Ectodermal cell (in vitro differentiated cells): ENCODE results near the gene LDLRAD2.

Experiments used
- H3K27ac ChIP-seq: 2 replicates; pipeline ENCODE4 v1.7.0; 2013; ENCODE audit warnings: mild to moderate bottlenecking, low read depth, low read length; ENCODE audit not compliant: insufficient read depth, poor library complexity, severe bottlenecking
- H3K27me3 ChIP-seq: 2 replicates; pipeline ENCODE4 v1.7.0; 2013; ENCODE audit warnings: mild to moderate bottlenecking, low read length; ENCODE audit not compliant: insufficient read depth, control insufficient read depth, poor library complexity, severe bottlenecking
- H3K36me3 ChIP-seq: one replicate; pipeline ENCODE4 v1.7.0; 2013; ENCODE audit warnings: low read length; ENCODE audit not compliant: control insufficient read depth, insufficient read depth
- H3K4me1 ChIP-seq: one replicate; pipeline ENCODE4 v1.7.0; 2013; ENCODE audit warnings: low read length; ENCODE audit not compliant: control insufficient read depth, insufficient read depth
- H3K4me3 ChIP-seq: 2 replicates; pipeline ENCODE4 v1.7.0; 2013; ENCODE audit warnings: low read depth, low read length, control low read depth; ENCODE audit not compliant: insufficient read depth
- H3K9me3 ChIP-seq: 2 replicates; pipeline ENCODE4 v1.7.0; 2013; ENCODE audit warnings: mild to moderate bottlenecking, low read length, moderate library complexity; ENCODE audit not compliant: control insufficient read depth
- WGBS, 2 experiments: methylation state at CpG; one replicate each; pipeline ENCODE4 v1.1.7; 2013; ENCODE audit warnings: missing lambda C conversion rate in 2 of 2; 5-methylcytosine and 5-hydroxymethylcytosine counted together

The LDLRAD2 gene

DNA sequence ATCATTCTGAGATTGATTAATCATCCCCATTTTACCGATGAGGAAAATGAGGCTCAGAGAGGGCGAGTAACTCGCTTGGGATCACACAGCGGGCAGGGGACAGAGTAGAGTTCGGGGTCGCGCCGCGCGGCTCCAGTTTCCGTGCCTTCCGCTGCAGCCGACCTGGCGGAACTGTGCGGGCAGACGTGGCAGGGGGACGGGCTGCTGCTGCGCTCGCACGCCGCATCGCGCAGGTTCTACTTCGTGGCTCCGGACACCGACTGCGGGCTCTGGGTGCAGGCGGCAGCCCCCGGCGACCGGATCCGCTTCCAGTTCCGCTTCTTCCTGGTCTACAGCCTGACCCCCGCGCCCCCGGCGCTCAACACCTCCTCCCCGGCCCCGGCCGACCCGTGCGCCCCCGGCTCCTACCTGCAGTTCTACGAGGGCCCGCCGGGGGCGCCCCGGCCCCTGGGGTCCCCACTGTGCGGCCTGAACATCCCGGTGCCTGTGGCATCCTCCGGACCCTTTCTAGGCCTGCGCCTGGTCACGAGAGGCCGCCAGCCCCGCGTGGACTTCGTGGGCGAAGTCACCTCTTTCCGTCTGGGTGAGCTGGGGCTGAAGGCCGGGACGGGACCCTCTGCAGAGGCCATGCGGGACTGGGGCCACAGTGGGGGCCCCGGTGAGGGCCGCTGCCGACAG lies 2.3 kb downstream of the LDLRAD2 start:
- Histone ChIP-seq H3K4me3 (peak overlapping the region; percentile 49), H3K9me3 (no peaks in the 10 kb centered on the region), H3K27me3 (peaks cover 9% of the 10 kb centered on the region), H3K36me3 (no peaks in the 10 kb centered on the region), H3K4me1 (peaks cover 5% of the 10 kb centered on the region), H3K27ac (no peak overlapping the region)
- WGBS, 2 experiments = 14% methylated on average over 65 of the region's 65 CpGs

DNA sequence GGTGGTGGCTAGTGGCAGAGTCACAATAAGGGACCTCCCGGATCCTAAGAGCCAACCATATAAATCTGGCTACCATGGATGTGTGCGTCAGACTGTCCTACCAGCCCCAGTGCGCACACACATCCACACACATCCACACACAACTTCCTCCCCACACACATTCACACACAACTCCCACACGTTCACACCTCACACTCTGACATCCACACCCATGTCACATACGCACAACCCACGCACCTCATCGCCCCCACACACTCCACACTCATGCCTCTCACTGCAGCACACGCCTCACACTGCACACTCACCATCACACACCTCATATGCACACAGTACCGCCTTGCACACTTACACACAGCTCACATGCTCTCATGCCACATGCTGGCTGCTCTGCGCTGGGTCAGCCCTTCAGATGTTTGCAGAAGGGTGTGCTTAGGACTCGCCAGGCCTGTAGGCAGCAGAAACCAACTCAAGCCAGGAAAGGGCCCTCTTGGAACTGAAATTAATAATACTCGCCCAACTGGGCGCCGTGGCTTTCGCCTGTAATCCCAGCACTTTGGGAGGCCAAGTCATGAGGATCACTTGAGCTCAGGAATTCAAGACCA lies 3.0 kb downstream of the LDLRAD2 start:
- H3K4me3 ChIP-seq = no peak overlapping the region
- H3K27ac ChIP-seq = no peak overlapping the region
- no peaks in the 10 kb centered on the region for H3K9me3 ChIP-seq
- WGBS, 2 experiments = 95% methylated on average over 15 of the region's 15 CpGs
- H3K36me3 ChIP-seq = no peaks in the 10 kb centered on the region
- H3K4me1 ChIP-seq = peaks cover 5% of the 10 kb centered on the region
- peaks cover 9% of the 10 kb centered on the region for H3K27me3 ChIP-seq

DNA sequence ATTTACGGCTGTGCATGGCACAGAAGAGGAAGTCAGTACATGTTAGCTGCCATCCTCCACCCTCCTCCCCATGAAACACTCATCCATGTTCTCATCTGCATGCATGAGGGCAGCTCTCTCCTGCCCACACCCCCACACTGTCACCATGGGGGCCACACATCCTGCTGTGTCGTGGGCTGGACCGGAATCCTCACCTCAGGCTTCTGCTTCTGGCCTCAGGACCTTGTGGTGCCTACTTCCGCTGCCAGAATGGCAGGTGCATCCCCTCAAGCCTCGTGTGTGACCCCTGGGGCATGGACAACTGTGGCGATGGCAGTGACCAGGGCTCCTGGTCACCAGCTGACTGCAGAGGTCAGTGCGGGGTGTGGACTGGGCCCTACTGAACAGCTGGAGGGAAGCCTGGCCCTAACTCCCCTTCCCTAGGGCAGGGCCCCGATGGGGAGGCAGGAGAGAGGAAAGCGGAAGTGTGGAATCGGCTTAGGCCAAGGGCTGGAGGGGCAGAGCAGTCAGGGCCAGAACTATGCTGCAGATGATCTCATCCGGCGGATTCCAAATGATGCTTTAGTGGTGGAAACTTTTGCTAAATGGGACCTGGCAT lies 3.8 kb downstream of the LDLRAD2 start:
- Histone ChIP-seq H3K9me3 (no peaks in the 10 kb centered on the region), H3K27ac (no peak overlapping the region), H3K27me3 (peaks cover 9% of the 10 kb centered on the region), H3K4me1 (peaks cover 5% of the 10 kb centered on the region), H3K36me3 (no peaks in the 10 kb centered on the region), H3K4me3 (no peak overlapping the region)
- 91% methylated on average over 12 of the region's 12 CpGs for WGBS, 2 experiments

DNA sequence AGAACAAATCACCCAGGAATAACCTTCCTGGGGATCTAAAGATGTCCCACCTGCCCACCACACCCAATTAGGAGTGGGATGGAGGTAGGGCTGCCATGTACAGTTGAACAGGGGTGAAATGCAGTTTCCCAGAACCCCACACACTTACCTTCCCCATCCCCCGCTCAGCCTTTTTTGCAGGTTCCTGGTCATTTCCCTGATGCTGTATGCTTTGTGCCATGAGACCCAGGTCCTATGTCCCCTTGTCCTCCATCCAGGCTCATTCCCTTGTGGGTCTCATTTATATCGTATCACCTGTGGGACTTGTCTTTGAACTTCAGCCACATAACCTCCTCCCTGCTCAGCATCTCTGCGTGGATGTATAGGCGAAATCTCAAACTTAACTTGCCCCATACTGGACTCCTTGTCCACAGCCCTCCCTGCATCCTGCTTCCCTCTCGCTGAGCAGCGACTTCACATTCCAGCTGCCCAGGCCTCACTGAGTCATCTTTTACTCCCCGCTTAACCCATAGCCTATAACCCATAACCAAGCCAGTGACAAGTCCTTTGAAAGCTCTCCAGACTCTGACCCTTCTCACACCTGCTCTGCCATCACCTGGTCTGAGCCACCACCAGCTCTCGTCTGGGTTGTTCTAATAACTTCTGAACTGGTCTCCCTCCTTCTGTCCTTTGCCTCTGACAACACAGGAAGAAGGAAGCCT lies 4.7 kb downstream of the LDLRAD2 start:
- Histone ChIP-seq H3K9me3 (no peaks in the 10 kb centered on the region), H3K36me3 (no peaks in the 10 kb centered on the region), H3K4me3 (no peak overlapping the region), H3K27me3 (peaks cover 9% of the 10 kb centered on the region), H3K4me1 (peaks cover 5% of the 10 kb centered on the region), H3K27ac (no peak overlapping the region)
- 88 to 90% methylated on average over 8 of the region's 8 CpGs for WGBS, 2 experiments

DNA sequence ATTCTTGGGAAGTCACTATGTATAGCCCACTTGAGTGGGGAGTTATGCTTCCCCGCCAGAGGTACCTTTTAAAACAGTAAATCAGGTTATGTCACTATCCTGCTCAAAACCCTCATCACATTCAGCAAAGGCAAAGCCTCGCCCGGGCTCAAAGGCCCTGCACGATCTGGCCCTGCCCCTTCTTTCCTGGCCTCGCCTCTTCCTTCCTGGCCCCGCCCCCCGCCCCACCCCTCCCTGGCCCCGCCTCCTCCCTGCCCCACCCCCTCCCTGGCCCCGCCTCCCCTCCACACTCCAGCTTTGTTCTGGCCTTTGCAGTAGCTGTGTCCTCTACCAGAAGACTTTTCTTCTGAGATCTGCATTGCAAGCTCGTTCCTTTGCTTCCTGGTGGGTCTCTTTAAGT lies 6.6 kb downstream of the LDLRAD2 start:
- no peak overlapping the region for H3K4me3 ChIP-seq
- no peaks in the 10 kb centered on the region for H3K4me1 ChIP-seq
- no peaks in the 10 kb centered on the region for H3K36me3 ChIP-seq
- H3K27me3 ChIP-seq = peaks cover 6% of the 10 kb centered on the region
- WGBS, 2 experiments = 40 to 49% methylated on average over 6 to 7 of the region's 10 CpGs
- no peaks in the 10 kb centered on the region for H3K9me3 ChIP-seq
- no peak overlapping the region for H3K27ac ChIP-seq

DNA sequence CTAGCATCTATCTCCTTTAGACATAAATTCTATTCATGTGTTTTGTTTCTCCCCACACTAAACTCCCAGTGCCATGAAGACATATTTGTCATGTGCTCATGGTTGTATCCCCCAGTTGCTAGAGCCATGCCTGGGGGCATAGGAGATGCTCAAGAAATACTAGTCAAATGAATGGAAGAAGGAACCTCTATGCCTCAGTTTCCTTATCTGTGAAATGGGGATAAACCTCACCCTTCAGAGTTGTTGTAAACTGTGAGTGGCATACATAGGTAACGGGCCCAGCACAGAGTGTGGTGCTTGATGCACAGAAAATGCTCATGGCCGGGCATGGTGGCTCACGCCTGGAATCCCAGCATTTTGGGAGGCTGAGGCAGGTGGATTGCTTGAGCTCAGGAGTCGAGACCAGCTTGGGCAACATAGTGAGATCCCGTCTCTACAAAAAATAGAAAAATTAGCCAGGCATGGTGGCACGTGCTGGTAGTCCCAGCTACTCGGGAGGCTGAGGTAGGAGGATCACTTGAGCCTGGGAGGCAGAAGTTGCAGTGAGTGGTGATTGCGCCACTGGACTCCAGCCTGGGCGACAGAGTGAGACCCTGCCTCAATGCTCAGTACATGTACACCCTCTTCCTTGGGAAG lies 8.7 kb downstream of the LDLRAD2 start:
- H3K27me3 ChIP-seq = no peaks in the 10 kb centered on the region
- WGBS, 2 experiments = 94 to 96% methylated on average over 9 of the region's 9 CpGs
- no peaks in the 10 kb centered on the region for H3K9me3 ChIP-seq
- no peaks in the 10 kb centered on the region for H3K36me3 ChIP-seq
- no peaks in the 10 kb centered on the region for H3K4me1 ChIP-seq
- no peak overlapping the region for H3K27ac ChIP-seq
- no peak overlapping the region for H3K4me3 ChIP-seq

DNA sequence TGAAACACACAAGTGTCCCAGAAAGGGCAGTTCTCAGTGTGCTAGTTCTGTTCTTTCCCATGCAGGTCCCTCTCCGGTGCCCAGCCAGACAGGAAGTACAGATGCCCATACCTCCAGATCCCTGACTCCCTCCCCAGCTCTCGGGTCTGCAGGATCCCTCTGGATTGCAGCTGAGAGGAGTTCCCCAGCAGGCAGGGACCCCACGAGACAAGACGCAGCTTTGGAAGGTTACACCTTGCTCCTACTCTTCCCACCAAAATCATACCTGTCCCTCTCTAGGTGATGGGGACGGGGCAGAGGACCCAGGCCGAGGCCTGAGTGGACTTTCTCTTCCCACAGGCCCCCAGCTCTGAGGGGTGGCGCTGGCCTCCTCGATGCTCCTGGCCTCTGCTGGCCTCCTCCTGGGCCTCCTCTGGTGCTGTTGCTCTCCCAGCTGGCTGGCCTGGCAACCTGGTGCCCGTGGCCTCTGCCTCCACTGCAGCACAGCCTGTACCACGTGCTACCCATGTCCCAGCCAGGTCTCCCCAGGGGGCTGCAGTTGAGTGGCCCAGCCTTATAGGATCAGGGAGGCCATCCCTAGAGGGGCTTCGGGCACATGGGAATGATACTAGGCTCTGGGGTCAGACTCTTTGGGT lies 9.4 kb downstream of the LDLRAD2 start:
- Histone ChIP-seq H3K9me3 (no peaks in the 10 kb centered on the region), H3K27ac (no peak overlapping the region), H3K4me1 (no peaks in the 10 kb centered on the region), H3K27me3 (no peaks in the 10 kb centered on the region), H3K36me3 (no peaks in the 10 kb centered on the region), H3K4me3 (no peak overlapping the region)
- WGBS, 2 experiments = 92 to 95% methylated on average over 11 of the region's 11 CpGs

DNA sequence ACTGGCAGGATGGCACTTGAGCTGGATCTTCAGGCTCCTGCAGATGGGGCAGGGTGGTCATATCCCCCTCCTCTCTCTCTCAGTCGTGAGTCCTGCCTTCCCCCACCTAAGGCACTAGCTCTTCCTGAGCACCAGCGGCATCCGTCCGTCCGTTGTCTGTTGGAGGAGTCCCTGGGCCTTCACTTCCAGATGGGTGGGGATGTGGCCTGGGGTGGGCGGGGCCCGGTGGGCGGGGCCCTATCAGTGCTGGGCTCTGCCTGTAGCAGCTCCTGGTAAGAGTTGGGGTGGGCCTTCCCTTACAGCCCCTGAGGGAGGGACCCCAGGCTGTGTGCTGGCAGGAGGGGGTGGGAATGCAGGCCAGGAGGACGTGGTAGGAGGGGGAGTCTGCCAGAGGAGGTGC lies 10.3 kb downstream of the LDLRAD2 start:
- no peaks in the 10 kb centered on the region for H3K4me1 ChIP-seq
- WGBS, 2 experiments = 52 to 58% methylated on average over 9 of the region's 9 CpGs
- no peaks in the 10 kb centered on the region for H3K36me3 ChIP-seq
- H3K4me3 ChIP-seq = no peak overlapping the region
- H3K9me3 ChIP-seq = no peaks in the 10 kb centered on the region
- H3K27ac ChIP-seq = no peak overlapping the region
- H3K27me3 ChIP-seq = no peaks in the 10 kb centered on the region

DNA sequence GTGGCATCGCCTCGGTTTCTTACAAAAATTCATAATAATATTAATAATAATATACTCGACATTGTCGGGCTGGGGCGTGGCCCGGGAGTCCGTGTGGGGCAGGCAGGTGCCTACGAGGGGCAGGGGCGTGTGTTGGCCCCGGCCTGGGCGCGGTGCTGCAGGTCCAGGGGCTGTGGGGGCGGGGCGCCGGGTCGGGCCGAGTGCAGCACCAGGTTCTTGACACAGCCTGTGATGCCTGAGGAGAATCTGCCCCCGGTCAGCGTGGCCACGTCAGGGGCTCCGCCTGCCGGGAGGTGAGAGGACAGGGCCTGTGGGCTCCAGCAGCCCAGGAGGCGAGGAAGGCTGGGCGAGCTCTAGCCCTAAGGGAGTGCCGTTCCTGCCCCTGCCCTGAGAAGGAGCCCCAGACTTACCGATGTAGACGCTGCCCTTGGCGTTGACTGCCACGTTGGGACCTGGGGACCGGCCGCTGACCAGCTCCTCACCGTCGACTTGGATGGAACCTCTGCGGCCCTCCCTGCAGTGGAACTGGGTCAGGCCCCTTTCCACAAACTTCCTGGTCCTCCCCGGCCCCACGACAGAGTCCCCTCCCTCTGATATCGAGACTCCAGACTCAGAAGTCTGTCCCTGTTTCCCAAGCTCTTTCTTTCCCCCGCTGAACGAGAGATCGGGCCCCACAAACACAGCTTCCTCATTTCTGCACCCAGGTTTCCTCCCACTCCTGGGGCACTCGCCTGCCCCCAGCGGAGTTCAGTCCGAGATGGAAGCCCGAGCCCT lies 11.3 kb downstream of the LDLRAD2 start:
- no peaks in the 10 kb centered on the region for H3K36me3 ChIP-seq
- no peak overlapping the region for H3K27ac ChIP-seq
- WGBS, 2 experiments = 94% methylated on average over 44 of the region's 44 CpGs
- no peaks in the 10 kb centered on the region for H3K27me3 ChIP-seq
- no peaks in the 10 kb centered on the region for H3K4me1 ChIP-seq
- no peaks in the 10 kb centered on the region for H3K9me3 ChIP-seq
- no peak overlapping the region for H3K4me3 ChIP-seq
